ENCODE data around the gene IRF1.

IRF1 gene

DNA sequence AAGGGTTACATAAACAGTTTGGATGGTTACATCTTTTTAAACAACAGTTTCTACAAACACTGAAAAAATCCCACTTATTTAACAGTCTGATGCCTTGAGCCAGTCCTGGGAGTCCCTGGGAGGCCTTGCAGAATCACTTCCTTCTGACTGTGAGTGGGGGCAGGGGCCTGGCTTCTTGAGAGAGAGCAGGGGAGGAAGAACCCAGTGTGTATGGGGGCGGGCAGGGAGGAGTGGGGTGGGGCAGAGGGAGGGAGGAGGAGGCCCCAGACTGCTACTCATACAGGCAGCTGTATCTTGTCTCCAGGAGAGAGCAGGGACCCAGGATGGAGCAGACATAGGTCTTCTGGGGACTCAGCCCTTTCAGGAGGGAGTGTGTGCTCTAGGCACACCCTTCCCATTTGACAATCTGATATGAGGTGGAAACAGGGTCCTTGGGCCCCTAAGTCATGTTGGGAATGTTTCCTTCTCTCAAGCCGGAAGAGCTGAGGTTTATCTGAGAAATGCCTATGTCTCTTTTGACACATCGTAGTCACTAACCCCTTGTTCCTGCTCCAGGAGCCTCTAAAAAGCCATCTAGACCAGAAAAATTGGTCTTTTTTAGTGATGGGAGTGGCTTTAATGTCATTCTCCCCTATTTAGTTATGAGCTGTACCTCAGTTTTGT, 52.8 kb downstream of the IRF1 start:
- H3K4me3 ChIP-seq (replicated peaks; ENCODE audit: low read depth, low read length): no peak overlapping the region

DNA sequence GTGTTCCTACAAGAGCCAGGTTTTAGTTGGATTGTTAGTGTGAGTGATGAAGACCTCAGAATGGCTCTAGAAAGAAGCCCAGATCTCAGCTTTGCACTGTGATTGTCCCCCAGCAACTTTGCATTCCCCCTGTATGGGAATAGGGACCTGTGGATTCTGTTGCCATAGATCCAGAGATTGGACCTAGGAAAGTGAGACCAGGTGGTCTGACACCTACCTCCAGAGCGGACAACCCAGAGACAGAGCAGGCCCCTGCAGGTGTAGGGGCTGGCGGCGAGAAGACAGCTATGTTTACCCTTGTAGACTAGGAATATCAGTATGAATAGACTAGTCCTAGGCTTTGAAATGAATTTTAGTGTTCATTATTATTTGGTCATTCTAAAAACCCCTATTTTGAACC, 53.6 kb downstream of the IRF1 start:
- TF ChIP-seq, protein P1, sequence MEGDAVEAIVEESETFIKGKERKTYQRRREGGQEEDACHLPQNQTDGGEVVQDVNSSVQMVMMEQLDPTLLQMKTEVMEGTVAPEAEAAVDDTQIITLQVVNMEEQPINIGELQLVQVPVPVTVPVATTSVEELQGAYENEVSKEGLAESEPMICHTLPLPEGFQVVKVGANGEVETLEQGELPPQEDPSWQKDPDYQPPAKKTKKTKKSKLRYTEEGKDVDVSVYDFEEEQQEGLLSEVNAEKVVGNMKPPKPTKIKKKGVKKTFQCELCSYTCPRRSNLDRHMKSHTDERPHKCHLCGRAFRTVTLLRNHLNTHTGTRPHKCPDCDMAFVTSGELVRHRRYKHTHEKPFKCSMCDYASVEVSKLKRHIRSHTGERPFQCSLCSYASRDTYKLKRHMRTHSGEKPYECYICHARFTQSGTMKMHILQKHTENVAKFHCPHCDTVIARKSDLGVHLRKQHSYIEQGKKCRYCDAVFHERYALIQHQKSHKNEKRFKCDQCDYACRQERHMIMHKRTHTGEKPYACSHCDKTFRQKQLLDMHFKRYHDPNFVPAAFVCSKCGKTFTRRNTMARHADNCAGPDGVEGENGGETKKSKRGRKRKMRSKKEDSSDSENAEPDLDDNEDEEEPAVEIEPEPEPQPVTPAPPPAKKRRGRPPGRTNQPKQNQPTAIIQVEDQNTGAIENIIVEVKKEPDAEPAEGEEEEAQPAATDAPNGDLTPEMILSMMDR (IDR thresholded peaks at IDR 0.05; ENCODE audit: low read length, missing control alignments): no peak
- no peak overlapping the region for H3K4me3 ChIP-seq (replicated peaks; ENCODE audit: low read depth, low read length)
- DNase-seq (ENCODE audit: low read depth): no peak

More for the DNA sequence above, 52.8 kb downstream of the IRF1 start:
- DNase-seq (ENCODE audit: low read depth): peak; percentile 89
- TF ChIP-seq, protein P1 (IDR thresholded peaks at IDR 0.05; ENCODE audit: low read length, missing control alignments): no peak

GRCh38 chr5:132435886-132436285, 54.7 kb downstream of the IRF1 start:
- TF ChIP-seq, protein P1 (IDR thresholded peaks at IDR 0.05; ENCODE audit: low read length, missing control alignments): no peak
- no peak for DNase-seq (ENCODE audit: low read depth)
- H3K4me3 ChIP-seq (replicated peaks; ENCODE audit: low read depth, low read length): no peak overlapping the region

DNA sequence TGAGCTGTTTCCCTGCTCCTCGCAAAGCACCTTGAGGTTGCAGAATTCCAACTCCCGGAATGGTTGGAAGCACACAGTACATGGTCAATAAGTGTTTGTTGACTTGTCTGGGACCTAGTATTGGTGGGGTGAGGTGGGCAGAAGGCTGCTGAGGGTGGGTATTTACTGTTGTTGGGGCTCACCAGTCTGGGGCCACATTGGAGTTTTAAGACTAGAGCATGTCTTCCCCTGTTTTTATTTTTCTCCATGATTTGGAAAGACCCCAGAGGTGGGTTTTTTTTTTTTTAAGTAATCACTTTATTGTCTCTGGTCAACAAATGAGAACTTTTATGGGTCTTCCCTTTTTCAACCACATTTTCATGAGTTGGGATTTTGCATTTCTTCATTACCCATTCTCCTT, 55.1 kb downstream of the IRF1 start:
- TF ChIP-seq, protein P1 (IDR thresholded peaks at IDR 0.05; ENCODE audit: low read length, missing control alignments): no peak
- H3K4me3 ChIP-seq (replicated peaks; ENCODE audit: low read depth, low read length): no peak overlapping the region
- no peak for DNase-seq (ENCODE audit: low read depth)

DNA sequence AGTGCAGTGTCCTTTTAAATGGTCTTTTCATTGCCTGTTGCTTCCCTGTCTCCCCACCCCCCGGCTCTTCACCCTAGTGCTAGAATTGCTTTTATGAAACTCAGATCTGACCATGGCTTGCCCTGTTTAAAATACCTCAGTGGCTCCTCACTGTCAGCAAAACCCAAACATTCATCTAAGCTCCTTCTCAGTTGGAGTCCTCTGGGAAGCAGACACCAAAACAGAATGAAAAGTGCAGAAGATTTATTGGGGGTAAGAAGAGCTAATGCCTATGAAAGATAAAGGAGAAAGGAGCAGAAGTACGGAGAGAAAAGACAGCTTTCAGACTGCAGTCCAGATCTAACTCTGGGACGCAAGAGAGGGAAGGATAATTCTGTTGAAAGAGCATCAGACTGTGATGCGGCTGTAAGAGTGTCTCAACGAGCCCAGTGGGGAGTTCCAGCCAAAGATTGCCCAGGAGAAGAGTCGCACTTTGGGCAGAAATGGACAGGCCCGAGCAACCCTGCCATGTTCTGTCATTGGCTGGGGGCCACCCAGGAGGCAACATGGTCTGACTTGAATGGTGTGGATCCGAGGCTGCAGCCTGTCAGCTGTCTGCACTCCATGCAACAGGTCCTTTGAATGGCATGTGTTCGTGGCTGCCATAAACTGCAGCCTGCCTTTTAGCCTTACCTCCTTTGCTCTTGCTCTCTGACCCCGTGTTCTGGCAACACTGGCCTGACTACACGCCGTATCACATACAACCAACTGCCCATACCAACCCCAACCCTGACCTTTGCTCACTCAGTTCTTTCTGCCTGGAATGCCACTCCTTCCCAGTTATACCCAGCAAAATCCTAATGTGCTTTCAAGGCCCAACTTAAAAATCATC, 55.9 kb downstream of the IRF1 start:
- TF ChIP-seq, protein P1 (IDR thresholded peaks at IDR 0.05; ENCODE audit: low read length, missing control alignments): no peak
- DNase-seq (ENCODE audit: low read depth): no peak
- H3K4me3 ChIP-seq (replicated peaks; ENCODE audit: low read depth, low read length): no peak overlapping the region

DNA sequence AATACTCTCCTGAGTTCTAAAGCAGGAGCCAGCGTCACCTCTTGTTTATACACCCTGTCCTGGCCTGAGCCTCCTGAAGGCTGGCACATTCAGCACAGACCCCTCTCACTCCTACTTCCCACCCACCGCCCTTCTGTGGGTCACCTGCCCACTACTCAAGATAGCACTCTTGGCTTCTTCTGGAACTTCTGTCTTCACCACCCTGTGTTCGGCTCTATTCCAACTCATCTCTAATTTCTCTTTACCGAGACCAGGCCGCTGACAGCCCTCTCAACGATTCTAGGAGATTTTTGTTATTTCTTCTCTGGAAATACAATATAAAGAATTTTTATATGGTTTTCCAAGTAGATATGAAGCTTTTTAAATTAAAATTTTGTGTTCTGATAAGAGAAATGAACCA, 57.4 kb downstream of the IRF1 start:
- TF ChIP-seq, protein P1 (IDR thresholded peaks at IDR 0.05; ENCODE audit: low read length, missing control alignments): no peak
- DNase-seq (ENCODE audit: low read depth): no peak
- H3K4me3 ChIP-seq (replicated peaks; ENCODE audit: low read depth, low read length): no peak overlapping the region
